AG04450 (cell line): Measurements from ENCODE around the gene APOBEC3G. TPM values are rescaled to one million over a fixed set of nuclear protein-coding genes. Genes with fewer than 3 reads are reported as not detected.
"Not testable (repeated sequence)": the region's sequence is repeated elsewhere in the genome, so short reads cannot be mapped to it uniquely, and the experiment has no call there.

Experiments
- CTCF ChIA-PET: fragments of 300-600, 350-600 bp; formaldehyde crosslinking; extraction: SDS; loops from one replicate; lab custom pipeline; 2022; ENCODE audit warnings: antibody characterized with exemption, inconsistent platforms; lab: Charles Lee
- POLR2A ChIA-PET: fragments of 350-600 bp; formaldehyde crosslinking; extraction: SDS; loops from one replicate; lab custom pipeline; 2021; ENCODE audit warnings: antibody characterized with exemption, inconsistent platforms; lab: Yijun Ruan, JAX
- DNase-seq: peaks from one replicate; pipeline ENCODE4 v3.0.0-alpha.2; 2011; ENCODE audit warnings: low read depth, low spot score
- H3K27ac ChIP-seq: one replicate; pipeline ENCODE4 v1.5.1; 2012; ENCODE audit warnings: low read depth, low read length, control low read depth
- H3K27me3 ChIP-seq: one replicate; pipeline ENCODE4 v1.6.0; 2012; ENCODE audit warnings: low read length; ENCODE audit not compliant: control insufficient read depth, insufficient read depth
- H3K4me3 ChIP-seq: 2 replicates; pipeline ENCODE4 v1.5.1; 2011; ENCODE audit warnings: mild to moderate bottlenecking, low read depth, low read length, control low read depth
- H3K9me3 ChIP-seq: 2 replicates; pipeline ENCODE4 v1.5.1; 2012; ENCODE audit warnings: low read length; ENCODE audit not compliant: control insufficient read depth, insufficient read depth
- polyA plus RNA-seq: library from polyadenylated mRNA; depleted of rRNA; stranded (reverse); fragments of >200 nt; gene quantifications from 2 replicates; pipeline ENCODE4 v1.2.3, GENCODE V29; 2011
- TF ChIP-seq, protein P1 (sequence below): IDR thresholded peaks from 2 replicates; pipeline ENCODE4 v1.5.1; 2011; ENCODE audit warnings: low read depth, low read length, control low read depth, inconsistent platforms

Gene APOBEC3G
- polyA plus RNA-seq, 1 experiment = 11.0 TPM

DNA sequence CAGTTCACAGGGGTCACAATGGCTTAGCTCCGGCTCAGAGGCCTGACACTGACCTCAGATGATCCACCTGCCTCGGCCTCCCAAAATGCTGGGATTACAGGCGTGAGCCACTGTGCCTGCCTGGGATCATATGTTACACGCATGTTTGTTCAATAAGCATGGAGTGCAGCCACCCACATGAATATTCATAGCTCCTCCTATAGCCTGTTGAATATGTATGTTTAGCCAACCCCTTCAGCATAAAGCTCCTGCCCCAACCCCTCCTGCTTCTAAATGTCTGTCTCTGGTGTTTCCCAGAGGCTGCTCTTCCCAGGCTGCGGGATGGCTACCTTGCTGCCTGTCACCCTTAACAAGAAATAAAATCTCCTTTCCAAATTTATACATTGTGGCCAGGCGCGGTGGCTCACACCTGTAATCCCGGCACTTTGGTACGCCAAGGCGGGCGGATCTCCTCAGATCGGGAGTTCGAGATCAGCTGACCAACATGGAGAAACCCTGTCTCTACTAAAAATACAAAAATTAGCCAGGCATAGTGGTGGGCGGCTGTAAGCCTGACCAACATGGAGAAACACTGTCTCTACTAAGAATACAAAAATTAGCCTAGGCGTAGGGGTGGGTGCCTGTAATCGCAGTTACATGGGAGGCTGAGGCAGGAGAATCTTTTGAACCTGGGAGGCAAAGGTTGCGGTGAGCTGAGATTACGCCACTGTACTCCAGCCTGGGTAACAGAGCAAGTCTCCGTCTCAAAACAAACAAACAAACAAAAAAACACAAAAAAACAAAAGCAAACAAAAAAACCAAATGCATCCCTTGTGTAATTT lies 37.6 kb upstream of the APOBEC3G start:
- Histone ChIP-seq H3K27ac (no peak overlapping the region), H3K9me3 (no peaks in the 10 kb centered on the region), H3K27me3 (no peaks in the 10 kb centered on the region), H3K4me3 (peak overlapping the region; percentile 29; the same call in 1 of the 2 replicates)
- CTCF ChIA-PET = no interaction called here
- DNase-seq = no peak
- POLR2A ChIA-PET = no interaction called here
- TF ChIP-seq, protein P1, sequence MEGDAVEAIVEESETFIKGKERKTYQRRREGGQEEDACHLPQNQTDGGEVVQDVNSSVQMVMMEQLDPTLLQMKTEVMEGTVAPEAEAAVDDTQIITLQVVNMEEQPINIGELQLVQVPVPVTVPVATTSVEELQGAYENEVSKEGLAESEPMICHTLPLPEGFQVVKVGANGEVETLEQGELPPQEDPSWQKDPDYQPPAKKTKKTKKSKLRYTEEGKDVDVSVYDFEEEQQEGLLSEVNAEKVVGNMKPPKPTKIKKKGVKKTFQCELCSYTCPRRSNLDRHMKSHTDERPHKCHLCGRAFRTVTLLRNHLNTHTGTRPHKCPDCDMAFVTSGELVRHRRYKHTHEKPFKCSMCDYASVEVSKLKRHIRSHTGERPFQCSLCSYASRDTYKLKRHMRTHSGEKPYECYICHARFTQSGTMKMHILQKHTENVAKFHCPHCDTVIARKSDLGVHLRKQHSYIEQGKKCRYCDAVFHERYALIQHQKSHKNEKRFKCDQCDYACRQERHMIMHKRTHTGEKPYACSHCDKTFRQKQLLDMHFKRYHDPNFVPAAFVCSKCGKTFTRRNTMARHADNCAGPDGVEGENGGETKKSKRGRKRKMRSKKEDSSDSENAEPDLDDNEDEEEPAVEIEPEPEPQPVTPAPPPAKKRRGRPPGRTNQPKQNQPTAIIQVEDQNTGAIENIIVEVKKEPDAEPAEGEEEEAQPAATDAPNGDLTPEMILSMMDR = no peak

DNA sequence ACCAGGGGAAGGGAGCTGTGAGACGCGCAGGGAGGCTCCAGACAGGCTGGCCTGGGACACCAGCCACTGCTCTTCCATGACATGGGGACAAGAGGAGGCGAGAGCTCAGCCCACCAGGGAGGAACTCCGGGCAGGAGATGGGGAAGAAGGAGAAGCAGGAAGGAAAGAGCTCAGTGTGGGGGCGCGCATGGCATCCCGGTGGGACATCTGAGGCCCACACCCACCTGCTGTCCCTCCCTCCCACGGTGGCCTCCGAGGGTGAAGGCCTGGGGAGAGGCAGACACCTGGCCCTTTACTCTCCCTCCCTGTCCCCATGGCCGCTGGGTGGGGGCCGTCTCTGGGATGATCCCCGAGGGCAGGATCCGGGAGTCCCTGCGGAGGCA lies 36.9 kb upstream of the APOBEC3G start:
- H3K4me3 ChIP-seq = peak overlapping the region; percentile 29
- CTCF ChIA-PET, H3K27me3 ChIP-seq, POLR2A ChIA-PET, H3K9me3 ChIP-seq, DNase-seq, H3K27ac ChIP-seq: not testable (repeated sequence)

DNA sequence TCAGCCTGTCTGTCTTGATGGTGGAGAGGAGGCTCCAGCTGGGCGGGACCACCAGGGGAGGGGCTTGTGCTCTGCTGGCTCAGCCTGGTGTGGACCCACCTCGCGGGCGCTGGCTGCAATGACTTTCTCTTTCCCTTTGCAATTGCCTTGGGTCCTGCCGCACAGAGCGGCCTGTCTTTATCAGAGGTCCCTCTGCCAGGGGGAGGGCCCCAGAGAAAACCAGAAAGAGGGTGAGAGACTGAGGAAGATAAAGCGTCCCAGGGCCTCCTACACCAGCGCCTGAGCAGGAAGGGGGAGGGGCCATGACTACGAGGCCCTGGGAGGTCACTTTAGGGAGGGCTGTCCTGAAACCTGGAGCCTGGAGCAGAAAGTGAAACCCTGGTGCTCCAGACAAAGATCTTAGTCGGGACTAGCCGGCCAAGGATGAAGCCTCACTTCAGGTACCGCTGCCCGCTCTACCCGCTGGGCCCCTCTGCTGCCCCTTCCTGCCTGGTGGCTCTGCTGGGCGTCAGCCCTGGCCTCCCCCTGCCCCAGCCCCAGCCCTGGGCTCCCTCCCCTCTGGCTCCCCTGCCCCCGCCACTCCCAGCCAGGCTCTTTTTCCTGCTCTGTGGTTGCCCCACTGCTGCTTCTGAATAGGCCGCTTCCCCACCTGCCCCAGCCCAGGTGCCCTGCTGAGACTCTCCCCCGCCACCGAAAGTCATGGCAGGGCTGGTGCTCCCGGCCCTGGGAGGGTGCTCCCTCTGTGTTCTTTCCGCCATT lies 36.4 kb upstream of the APOBEC3G start, which contains the start of gene APOBEC3F:
Gene APOBEC3F, plus strand, starts transcription at position 327 of the 759 bp plus-strand sequence. Its CDS starts 97 bp downstream, at position 424.
- H3K9me3 ChIP-seq, H3K27me3 ChIP-seq, POLR2A ChIA-PET, CTCF ChIA-PET, DNase-seq: not testable (repeated sequence)
- Histone ChIP-seq H3K4me3 (peak within 1 kb of the TSS; percentile 71), H3K27ac (peak within 1 kb of the TSS; percentile 68)

DNA sequence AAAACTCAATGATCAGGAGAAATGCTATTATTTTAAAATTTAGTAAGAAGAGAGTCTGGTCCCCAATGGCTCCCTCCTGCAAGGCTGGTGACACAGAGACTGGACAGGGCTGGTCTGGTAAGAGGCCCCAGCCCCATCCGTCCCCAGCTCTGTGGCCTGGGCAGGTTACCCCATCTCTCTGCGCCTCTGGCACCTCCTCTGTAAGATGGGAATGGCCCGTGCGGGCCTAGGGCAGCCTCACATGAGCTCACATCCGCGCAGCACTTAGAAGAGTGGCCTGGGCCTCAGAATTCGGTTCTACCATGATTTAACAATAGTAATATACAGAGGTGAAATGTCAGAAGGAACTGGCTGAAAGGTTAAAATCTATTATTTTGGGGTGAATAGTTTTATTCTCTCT lies 35.2 kb upstream of the APOBEC3G start:
- TF ChIP-seq, protein P1 = no peak
- CTCF ChIA-PET = no interaction called here
- Histone ChIP-seq H3K27ac (no peak overlapping the region), H3K27me3 (no peaks in the 10 kb centered on the region), H3K9me3 (no peaks in the 10 kb centered on the region), H3K4me3 (no peak overlapping the region)
- POLR2A ChIA-PET = no interaction called here
- DNase-seq = no peak

DNA sequence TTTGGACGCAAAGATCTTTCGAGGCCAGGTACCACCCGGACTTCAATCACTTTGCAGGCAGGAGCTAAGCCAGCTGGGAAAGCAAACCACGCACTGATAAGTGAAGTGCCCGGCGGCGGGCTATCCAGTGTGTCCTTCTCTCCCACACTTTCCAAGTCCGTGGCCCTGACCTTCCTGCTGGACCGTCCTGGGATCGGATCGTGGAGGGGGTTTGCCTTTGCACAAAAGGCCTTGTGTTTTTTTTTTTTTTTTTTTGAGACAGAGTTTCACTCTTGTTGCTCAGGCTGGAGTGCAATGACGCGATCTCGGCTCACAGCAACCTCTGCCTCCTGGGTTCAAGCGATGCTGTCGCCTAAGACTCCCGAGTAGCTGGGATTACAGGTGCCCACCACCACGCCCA lies 34.0 kb upstream of the APOBEC3G start:
- H3K27me3 ChIP-seq, H3K4me3 ChIP-seq, H3K9me3 ChIP-seq, DNase-seq, H3K27ac ChIP-seq, CTCF ChIA-PET, POLR2A ChIA-PET: not testable (repeated sequence)

DNA sequence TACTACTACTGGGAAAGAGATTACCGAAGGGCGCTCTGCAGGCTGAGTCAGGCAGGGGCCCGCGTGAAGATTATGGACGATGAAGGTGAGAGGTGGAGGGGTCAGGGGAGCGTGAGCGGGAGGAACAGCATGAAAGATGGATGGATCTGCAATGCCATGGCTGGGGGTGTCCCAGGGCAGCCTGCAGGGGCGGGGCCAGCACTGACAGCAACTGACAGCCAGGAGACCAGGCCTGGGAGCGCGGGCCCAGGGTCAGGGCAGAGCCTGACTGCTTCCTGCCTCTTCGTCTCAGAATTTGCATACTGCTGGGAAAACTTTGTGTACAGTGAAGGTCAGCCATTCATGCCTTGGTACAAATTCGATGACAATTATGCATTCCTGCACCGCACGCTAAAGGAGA lies 31.9 kb upstream of the APOBEC3G start:
- H3K4me3 ChIP-seq, H3K27me3 ChIP-seq, DNase-seq, H3K9me3 ChIP-seq, H3K27ac ChIP-seq, CTCF ChIA-PET, POLR2A ChIA-PET: not testable (repeated sequence)

DNA sequence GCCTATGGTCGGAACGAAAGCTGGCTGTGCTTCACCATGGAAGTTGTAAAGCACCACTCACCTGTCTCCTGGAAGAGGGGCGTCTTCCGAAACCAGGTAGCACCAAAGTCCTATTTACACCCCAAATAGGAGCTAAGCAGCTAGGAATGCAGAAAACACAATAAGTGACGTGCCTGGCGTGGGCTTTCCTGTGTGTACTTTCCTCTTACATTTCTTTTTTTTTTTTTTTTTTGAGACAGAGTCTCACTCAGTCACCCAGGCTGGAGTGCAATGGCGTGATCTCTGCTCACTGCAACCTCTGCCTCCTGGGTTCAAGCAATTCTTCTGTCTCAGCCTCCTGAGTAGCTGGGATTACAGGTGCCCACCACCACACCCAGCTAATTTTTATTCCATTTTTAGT lies 27.6 kb upstream of the APOBEC3G start:
- H3K9me3 ChIP-seq, H3K4me3 ChIP-seq, POLR2A ChIA-PET, CTCF ChIA-PET, DNase-seq, H3K27me3 ChIP-seq, H3K27ac ChIP-seq: not testable (repeated sequence)

DNA sequence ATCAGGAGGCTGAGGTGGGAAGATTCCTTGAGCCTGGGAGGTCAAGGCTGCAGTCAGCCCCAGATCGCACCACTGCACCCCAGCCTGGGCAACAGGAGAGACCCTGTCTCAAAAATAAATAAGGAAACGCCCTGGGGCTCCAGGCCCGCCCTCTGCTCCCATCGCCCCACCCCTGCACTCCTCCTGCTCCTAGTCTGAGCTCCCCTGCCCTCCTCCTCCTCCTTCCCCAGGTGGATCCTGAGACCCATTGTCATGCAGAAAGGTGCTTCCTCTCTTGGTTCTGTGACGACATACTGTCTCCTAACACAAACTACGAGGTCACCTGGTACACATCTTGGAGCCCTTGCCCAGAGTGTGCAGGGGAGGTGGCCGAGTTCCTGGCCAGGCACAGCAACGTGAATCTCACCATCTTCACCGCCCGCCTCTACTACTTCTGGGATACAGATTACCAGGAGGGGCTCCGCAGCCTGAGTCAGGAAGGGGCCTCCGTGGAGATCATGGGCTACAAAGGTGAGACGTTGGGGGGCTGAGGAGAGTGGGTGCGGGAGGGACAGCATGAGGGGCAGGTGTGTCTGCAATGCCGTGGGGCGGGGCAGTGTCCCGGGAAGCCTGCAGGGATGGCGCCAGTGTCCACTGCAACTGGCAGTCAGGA lies 25.1 kb upstream of the APOBEC3G start:
- POLR2A ChIA-PET, DNase-seq, H3K27ac ChIP-seq, CTCF ChIA-PET, H3K4me3 ChIP-seq, H3K27me3 ChIP-seq: not testable (repeated sequence)
- peaks cover 12% of the 10 kb centered on the region for H3K9me3 ChIP-seq
